Activated CD4-positive, alpha-beta T cell treated with anti-CD3 and anti-CD28 coated beads, Interleukin-2, amount 50 U/mL, for 48 hours (primary cell): ENCODE data around the gene ALPP.

Experiments used
- DNase-seq, 2 experiments: peaks; one replicate each; pipeline ENCODE4 v3.0.0-alpha.2; 2020

The ALPP gene

GRCh38 chr2:232431705-232432590, 53.4 kb downstream of the ALPP start:
- DNase-seq, result no peak
